Erythroblast (primary cell): ENCODE data around the gene GRIK4.

Experiments used
- GATA1 ChIP-seq: IDR thresholded peaks from 2 replicates; pipeline ENCODE4 v1.6.1; 2011; ENCODE audit warnings: low read depth, mild to moderate bottlenecking, control low read depth, low read length, moderate library complexity
- POLR2A ChIP-seq: IDR thresholded peaks from 2 replicates; pipeline ENCODE4 v1.6.1; 2011; ENCODE audit warnings: mild to moderate bottlenecking, low read length

DNA sequence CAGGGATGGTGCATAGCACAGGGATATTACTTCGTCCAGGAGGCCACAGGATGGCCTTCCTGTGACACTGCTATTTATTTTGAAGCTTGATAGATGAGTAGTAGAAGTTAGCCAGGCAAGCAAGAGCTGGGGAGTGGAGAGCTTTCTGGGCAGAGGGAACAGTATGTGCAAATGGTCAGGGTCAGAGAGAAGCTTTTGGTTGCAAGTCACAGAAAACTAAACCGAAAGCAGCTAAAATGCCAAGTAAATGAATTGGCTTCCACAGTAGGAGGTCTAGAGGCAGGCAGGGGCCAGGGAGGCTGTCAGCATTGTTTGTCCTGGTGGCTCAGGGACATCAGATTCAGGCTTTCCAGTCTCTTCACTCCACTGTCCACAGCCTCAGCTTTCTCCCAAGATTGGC lies 247.5 kb downstream of the GRIK4 start:
- TF ChIP-seq POLR2A (no peak), GATA1 (no peak)
